NCI-H524 (cell line): ENCODE results near the gene DAAM2.

Experiments
- DNase-seq, 2 experiments: peaks; one replicate each; lab custom pipeline; 2025; lab: John Stamatoyannopoulos, UW

DAAM2 gene

GRCh38 chr6:39953076-39953618 lies 161.0 kb downstream of the DAAM2 start:
- DNase-seq: no peak
